ENCODE data around the gene REPS2. TPM values are rescaled to one million over a fixed set of nuclear protein-coding genes. Genes with fewer than 3 reads are reported as not detected.
A peak's percentile ranks its signal among the peaks of the same experiment; 100 is the strongest.

The REPS2 gene
- total and polyA plus RNA-seq, 2 donors, result 1.3 to 15.6 TPM

GRCh38 chrX:16975233-16975632, 28.8 kb downstream of the REPS2 start:
- H3K4me3 ChIP-seq (ENCODE audit: low read depth, low read length), result no peak overlapping the region
- no peaks in the 10 kb centered on the region for H3K4me1 ChIP-seq (ENCODE audit: insufficient read depth)
- DNase-seq (ENCODE audit: extremely low spot score), result no peak
- H3K27ac ChIP-seq (ENCODE audit: low read depth), result no peak overlapping the region
- WGBS, result 87% methylated on average over 5 of the region's 5 CpGs
- H3K36me3 ChIP-seq (ENCODE audit: insufficient read depth), result no peaks in the 10 kb centered on the region

GRCh38 chrX:16977771-16978170, 31.3 kb downstream of the REPS2 start:
- Histone ChIP-seq H3K4me1 (ENCODE audit: insufficient read depth) (no peaks in the 10 kb centered on the region), H3K4me3 (ENCODE audit: low read depth, low read length) (no peak overlapping the region), H3K36me3 (ENCODE audit: insufficient read depth) (no peaks in the 10 kb centered on the region), H3K27ac (ENCODE audit: low read depth) (no peak overlapping the region)
- DNase-seq (ENCODE audit: extremely low spot score), result no peak

GRCh38 chrX:16978193-16978984, 31.9 kb downstream of the REPS2 start:
- WGBS, result 51% methylated on average over 3 of the region's 3 CpGs
- no peak overlapping the region for H3K27ac ChIP-seq (ENCODE audit: low read depth)
- H3K4me3 ChIP-seq (ENCODE audit: low read depth, low read length), result no peak overlapping the region
- H3K4me1 ChIP-seq (ENCODE audit: insufficient read depth), result no peaks in the 10 kb centered on the region
- no peak for DNase-seq (ENCODE audit: extremely low spot score)
- no peaks in the 10 kb centered on the region for H3K36me3 ChIP-seq (ENCODE audit: insufficient read depth)

GRCh38 chrX:16979226-16979625, 32.8 kb downstream of the REPS2 start:
- DNase-seq (ENCODE audit: extremely low spot score), result peak; percentile 4
- 95% methylated on average over 1 of the region's 1 CpG for WGBS
- H3K27ac ChIP-seq (ENCODE audit: low read depth), result no peak overlapping the region

GRCh38 chrX:16981209-16981608, 34.8 kb downstream of the REPS2 start:
- no peak overlapping the region for H3K4me3 ChIP-seq (ENCODE audit: low read depth, low read length)
- DNase-seq (ENCODE audit: extremely low spot score), result no peak
- WGBS, result 97% methylated on average over 1 of the region's 1 CpG
- H3K36me3 ChIP-seq (ENCODE audit: insufficient read depth), result no peaks in the 10 kb centered on the region
- no peak overlapping the region for H3K27ac ChIP-seq (ENCODE audit: low read depth)
- H3K4me1 ChIP-seq (ENCODE audit: insufficient read depth), result no peaks in the 10 kb centered on the region

More at GRCh38 chrX:16979226-16979625, 32.8 kb downstream of the REPS2 start:
- H3K4me1 ChIP-seq (ENCODE audit: insufficient read depth), result no peaks in the 10 kb centered on the region
- H3K36me3 ChIP-seq (ENCODE audit: insufficient read depth), result no peaks in the 10 kb centered on the region
- no peak overlapping the region for H3K4me3 ChIP-seq (ENCODE audit: low read depth, low read length)

GRCh38 chrX:16981980-16982379, 35.5 kb downstream of the REPS2 start:
- Histone ChIP-seq H3K4me3 (ENCODE audit: low read depth, low read length) (no peak overlapping the region), H3K27ac (ENCODE audit: low read depth) (no peak overlapping the region), H3K36me3 (ENCODE audit: insufficient read depth) (no peaks in the 10 kb centered on the region), H3K4me1 (ENCODE audit: insufficient read depth) (no peaks in the 10 kb centered on the region)
- no peak for DNase-seq (ENCODE audit: extremely low spot score)

GRCh38 chrX:16983051-16983450, 36.6 kb downstream of the REPS2 start:
- Histone ChIP-seq H3K4me3 (ENCODE audit: low read depth, low read length) (no peak overlapping the region), H3K4me1 (ENCODE audit: insufficient read depth) (no peaks in the 10 kb centered on the region), H3K36me3 (ENCODE audit: insufficient read depth) (no peaks in the 10 kb centered on the region), H3K27ac (ENCODE audit: low read depth) (no peak overlapping the region)
- no peak for DNase-seq (ENCODE audit: extremely low spot score)
- WGBS, result 88% methylated on average over 1 of the region's 1 CpG

GRCh38 chrX:16985286-16985685, 38.8 kb downstream of the REPS2 start:
- Histone ChIP-seq H3K36me3 (ENCODE audit: insufficient read depth) (no peaks in the 10 kb centered on the region), H3K27ac (ENCODE audit: low read depth) (no peak overlapping the region), H3K4me3 (ENCODE audit: low read depth, low read length) (no peak overlapping the region), H3K4me1 (ENCODE audit: insufficient read depth) (no peaks in the 10 kb centered on the region)
- WGBS, result 69% methylated on average over 3 of the region's 3 CpGs
- no peak for DNase-seq (ENCODE audit: extremely low spot score)

GRCh38 chrX:16986169-16986568, 39.7 kb downstream of the REPS2 start:
- no peaks in the 10 kb centered on the region for H3K4me1 ChIP-seq (ENCODE audit: insufficient read depth)
- 62% methylated on average over 2 of the region's 2 CpGs for WGBS
- no peak for DNase-seq (ENCODE audit: extremely low spot score)
- no peak overlapping the region for H3K27ac ChIP-seq (ENCODE audit: low read depth)
- no peaks in the 10 kb centered on the region for H3K36me3 ChIP-seq (ENCODE audit: insufficient read depth)
- H3K4me3 ChIP-seq (ENCODE audit: low read depth, low read length), result no peak overlapping the region

- Histone ChIP-seq H3K36me3 (ENCODE audit: insufficient read depth) (no peaks in the 10 kb centered on the region), H3K4me1 (ENCODE audit: insufficient read depth) (no peaks in the 10 kb centered on the region), H3K27ac (ENCODE audit: low read depth) (no peak overlapping the region), H3K4me3 (ENCODE audit: low read depth, low read length) (no peak overlapping the region)
- DNase-seq (ENCODE audit: extremely low spot score), result no peak
These were observed 43.3 kb downstream of the REPS2 start for GRCh38 chrX:16989750-16990149.

- no peak overlapping the region for H3K4me3 ChIP-seq (ENCODE audit: low read depth, low read length)
- H3K27ac ChIP-seq (ENCODE audit: low read depth), result no peak overlapping the region
- no peaks in the 10 kb centered on the region for H3K36me3 ChIP-seq (ENCODE audit: insufficient read depth)
- no peaks in the 10 kb centered on the region for H3K4me1 ChIP-seq (ENCODE audit: insufficient read depth)
- DNase-seq (ENCODE audit: extremely low spot score), result no peak
- 96% methylated on average over 2 of the region's 2 CpGs for WGBS
These were observed 44.4 kb downstream of the REPS2 start for GRCh38 chrX:16990839-16991238.

- H3K36me3 ChIP-seq (ENCODE audit: insufficient read depth), result no peaks in the 10 kb centered on the region
- DNase-seq (ENCODE audit: extremely low spot score), result no peak
- 83% methylated on average over 3 of the region's 3 CpGs for WGBS
- H3K27ac ChIP-seq (ENCODE audit: low read depth), result no peak overlapping the region
- no peaks in the 10 kb centered on the region for H3K4me1 ChIP-seq (ENCODE audit: insufficient read depth)
- H3K4me3 ChIP-seq (ENCODE audit: low read depth, low read length), result no peak overlapping the region
These were observed 46.0 kb downstream of the REPS2 start for GRCh38 chrX:16992445-16992844.

GRCh38 chrX:16992951-16993350, 46.5 kb downstream of the REPS2 start:
- no peaks in the 10 kb centered on the region for H3K4me1 ChIP-seq (ENCODE audit: insufficient read depth)
- 71% methylated on average over 2 of the region's 2 CpGs for WGBS
- no peak overlapping the region for H3K4me3 ChIP-seq (ENCODE audit: low read depth, low read length)
- H3K27ac ChIP-seq (ENCODE audit: low read depth), result no peak overlapping the region
- no peak for DNase-seq (ENCODE audit: extremely low spot score)
- H3K36me3 ChIP-seq (ENCODE audit: insufficient read depth), result no peaks in the 10 kb centered on the region

GRCh38 chrX:16993791-16994318, 47.4 kb downstream of the REPS2 start:
- WGBS, result 95% methylated on average over 4 of the region's 4 CpGs
- DNase-seq (ENCODE audit: extremely low spot score), result no peak
- Histone ChIP-seq H3K4me3 (ENCODE audit: low read depth, low read length) (no peak overlapping the region), H3K27ac (ENCODE audit: low read depth) (no peak overlapping the region), H3K36me3 (ENCODE audit: insufficient read depth) (no peaks in the 10 kb centered on the region), H3K4me1 (ENCODE audit: insufficient read depth) (no peaks in the 10 kb centered on the region)
